Measurements from ENCODE around the gene SYNPO2L. TPM values are rescaled to one million over a fixed set of nuclear protein-coding genes. Genes with fewer than 3 reads are reported as not detected.
"Not testable (repeated sequence)": the region's sequence is repeated elsewhere in the genome, so short reads cannot be mapped to it uniquely, and the experiment has no call there.

Gene SYNPO2L
- total RNA-seq, 2 donors from 2014 or later = 167 to 230 TPM

- no peak overlapping the region for H3K4me3 ChIP-seq
- H3K27ac ChIP-seq = no peak overlapping the region
- DNase-seq (ENCODE audit: low spot score) = no peak
- H3K9me3 ChIP-seq = no peaks in the 10 kb centered on the region
- TF ChIP-seq CTCF (IDR thresholded peaks at IDR 0.05) = no peak
- H3K4me1 ChIP-seq = peaks cover 0 to 14% of the 10 kb centered on the region in 2 donors
- no peaks in the 10 kb centered on the region for H3K27me3 ChIP-seq
- H3K36me3 ChIP-seq = no peaks in the 10 kb centered on the region
Observed at GRCh38 chr10:73623056-73623455, 32.8 kb downstream of the SYNPO2L start.

DNA sequence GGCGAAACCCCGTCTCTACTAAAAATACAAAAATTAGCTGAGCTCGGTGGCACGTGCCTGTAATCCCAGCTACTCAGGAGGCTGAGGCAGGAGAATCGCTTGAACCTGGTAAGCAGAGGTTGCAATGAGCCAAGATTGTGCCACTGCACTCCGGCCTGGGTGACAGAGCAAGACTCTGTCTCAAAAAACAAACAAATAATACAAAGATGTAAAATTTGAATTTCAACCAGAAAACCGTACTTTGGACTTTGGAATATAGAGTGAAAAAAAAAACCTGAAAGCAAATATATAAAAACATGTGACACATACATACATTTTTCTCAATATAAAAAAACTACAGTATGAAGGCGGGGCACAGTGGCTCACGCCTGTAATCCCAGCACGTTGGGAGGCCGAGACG lies 34.9 kb downstream of the SYNPO2L start:
- not testable (repeated sequence) for H3K36me3 ChIP-seq; DNase-seq (ENCODE audit: low spot score); H3K9me3 ChIP-seq

DNA sequence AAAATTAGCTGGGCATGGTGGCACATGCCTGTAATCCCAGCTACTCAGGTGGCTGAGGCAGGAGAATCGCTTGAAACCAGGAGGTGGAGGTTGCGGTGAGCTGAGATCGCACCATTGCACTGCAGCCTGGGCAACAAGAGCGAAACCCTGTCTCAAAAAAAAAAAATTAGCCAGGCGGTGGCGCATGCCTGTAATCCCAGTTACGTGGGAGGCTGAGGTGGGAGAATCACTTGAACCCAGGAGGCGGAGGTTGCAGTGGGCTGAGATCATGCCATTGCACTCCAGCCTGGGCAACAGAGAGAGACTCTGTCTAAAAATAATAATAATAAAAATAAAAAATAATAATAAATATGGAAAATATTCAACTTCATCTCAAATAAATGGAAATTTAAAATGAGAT lies 38.7 kb downstream of the SYNPO2L start:
- not testable (repeated sequence) for H3K36me3 ChIP-seq; H3K27ac ChIP-seq; H3K9me3 ChIP-seq; H3K27me3 ChIP-seq; H3K4me1 ChIP-seq; DNase-seq (ENCODE audit: low spot score); H3K4me3 ChIP-seq

More for the DNA sequence above, 34.9 kb downstream of the SYNPO2L start:
- H3K27me3 ChIP-seq, H3K27ac ChIP-seq, H3K4me3 ChIP-seq, H3K4me1 ChIP-seq: not testable (repeated sequence)

DNA sequence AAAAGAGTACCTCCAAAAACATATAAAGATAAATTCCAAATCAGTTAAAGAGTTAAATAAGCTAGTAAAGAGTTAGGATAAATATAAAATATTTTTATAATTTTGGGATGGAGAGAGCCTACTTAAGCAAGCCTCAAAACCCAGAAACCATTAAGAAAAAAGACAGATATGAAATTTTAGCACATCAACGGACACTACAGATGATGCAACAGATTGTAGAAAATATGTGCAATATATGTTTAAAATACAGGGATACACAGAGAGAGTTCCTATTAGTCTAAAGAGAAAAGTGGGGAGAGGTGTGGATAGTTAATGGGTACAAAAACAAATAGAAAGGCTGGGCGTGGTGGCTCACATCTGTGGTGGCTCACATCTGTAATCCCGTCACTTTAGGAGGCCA lies 41.1 kb downstream of the SYNPO2L start:
- no peaks in the 10 kb centered on the region for H3K9me3 ChIP-seq
- H3K4me1 ChIP-seq = no peaks in the 10 kb centered on the region
- H3K27ac ChIP-seq = no peak overlapping the region
- H3K4me3 ChIP-seq = no peak overlapping the region
- H3K36me3 ChIP-seq = no peaks in the 10 kb centered on the region
- no peaks in the 10 kb centered on the region for H3K27me3 ChIP-seq
- no peak for TF ChIP-seq CTCF (IDR thresholded peaks at IDR 0.05)
- no peak for DNase-seq (ENCODE audit: low spot score)

DNA sequence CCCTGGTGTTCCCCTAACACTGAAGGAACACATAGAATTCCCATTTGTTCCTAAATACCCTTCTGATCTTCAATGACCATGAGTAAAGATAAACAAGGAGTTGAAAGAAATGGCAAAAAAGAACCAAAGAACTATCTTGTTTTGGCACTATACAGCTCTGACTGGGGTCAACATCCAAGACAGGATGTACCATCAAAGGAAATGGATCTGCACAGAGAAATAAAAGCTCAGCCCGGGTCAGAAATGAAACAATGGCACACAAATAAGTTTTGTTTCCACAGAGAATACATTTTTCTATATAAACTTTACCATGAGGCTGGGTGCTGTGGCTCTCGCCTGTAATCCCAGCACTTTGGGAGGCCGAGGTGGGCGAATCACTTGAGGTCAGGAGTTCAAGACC lies 46.7 kb downstream of the SYNPO2L start:
- H3K4me3 ChIP-seq = no peak overlapping the region
- H3K36me3 ChIP-seq = no peaks in the 10 kb centered on the region
- no peaks in the 10 kb centered on the region for H3K27me3 ChIP-seq
- no peak for DNase-seq (ENCODE audit: low spot score)
- no peaks in the 10 kb centered on the region for H3K9me3 ChIP-seq
- H3K4me1 ChIP-seq = no peaks in the 10 kb centered on the region
- TF ChIP-seq CTCF (IDR thresholded peaks at IDR 0.05) = no peak
- no peak overlapping the region for H3K27ac ChIP-seq

DNA sequence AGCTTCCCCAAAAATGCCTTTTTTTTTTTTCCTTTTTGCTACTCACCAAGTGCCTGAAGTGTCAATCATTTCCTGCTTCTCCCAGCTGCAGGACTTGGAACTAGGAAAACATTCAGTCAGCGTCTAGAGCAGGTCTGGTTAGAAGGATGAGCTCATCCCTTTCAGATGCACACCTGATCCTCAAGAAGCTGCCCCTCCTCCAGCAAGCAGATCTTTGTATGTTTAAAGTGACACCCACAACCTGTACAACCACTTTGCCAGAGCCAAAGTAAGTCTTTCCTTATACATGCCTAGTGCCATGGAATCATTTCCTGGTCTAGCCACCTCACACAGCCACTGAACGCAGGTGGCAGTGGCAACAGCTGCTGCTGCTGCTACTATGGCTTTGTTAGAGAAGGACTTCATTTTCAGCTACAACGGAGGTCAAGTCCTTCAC lies 54.3 kb downstream of the SYNPO2L start:
- no peak for TF ChIP-seq CTCF (IDR thresholded peaks at IDR 0.05)
- Histone ChIP-seq H3K27ac (no peak overlapping the region), H3K27me3 (no peaks in the 10 kb centered on the region), H3K36me3 (no peaks in the 10 kb centered on the region), H3K9me3 (no peaks in the 10 kb centered on the region), H3K4me3 (no peak overlapping the region), H3K4me1 (no peaks in the 10 kb centered on the region)
- no peak for DNase-seq (ENCODE audit: low spot score)

GRCh38 chr10:73597346-73597745 lies 58.5 kb downstream of the SYNPO2L start:
- H3K36me3 ChIP-seq = no peaks in the 10 kb centered on the region
- no peak overlapping the region for H3K27ac ChIP-seq
- DNase-seq (ENCODE audit: low spot score) = no peak
- H3K4me3 ChIP-seq = no peak overlapping the region
- no peaks in the 10 kb centered on the region for H3K4me1 ChIP-seq
- no peaks in the 10 kb centered on the region for H3K27me3 ChIP-seq
- no peaks in the 10 kb centered on the region for H3K9me3 ChIP-seq
- TF ChIP-seq CTCF (IDR thresholded peaks at IDR 0.05) = no peak

Other genes starting within 250 kb of the SYNPO2L start
- gene ANXA7, start 242.0 kb downstream of the SYNPO2L start, total RNA-seq = 100 to 1,000 TPM; 100 to 117 TPM
- 1 to 10 TPM in 1 of 2 donors, under 1 TPM in 1; 0.47 to 2.0 TPM for gene MSS51, start 222.5 kb downstream of the SYNPO2L start, total RNA-seq
- gene PPP3CB, start 160.0 kb downstream of the SYNPO2L start, total RNA-seq = 10 to 100 TPM; 40.7 to 44.2 TPM
- 10 to 100 TPM; 22.3 to 24.3 TPM for gene USP54, start 64.7 kb downstream of the SYNPO2L start, total RNA-seq
- 10 to 100 TPM in 1 of 2 donors, 1 to 10 TPM in 1; 2.3 to 51.0 TPM for gene MYOZ1, start 14.6 kb downstream of the SYNPO2L start, total RNA-seq
- gene AGAP5, start 42.1 kb upstream of the SYNPO2L start, total RNA-seq = 1 to 10 TPM; 1.5 to 1.9 TPM
- 10 to 100 TPM; 38.5 to 51.8 TPM for gene SEC24C, start 88.3 kb upstream of the SYNPO2L start, total RNA-seq
- gene CHCHD1, start 126.0 kb upstream of the SYNPO2L start, total RNA-seq = 10 to 100 TPM; 28.3 to 32.7 TPM
- 10 to 100 TPM; 37.6 to 63.2 TPM for gene ZSWIM8, start 129.6 kb upstream of the SYNPO2L start, total RNA-seq
- gene NDST2, start 155.6 kb upstream of the SYNPO2L start, total RNA-seq = 10 to 100 TPM; 13.1 to 18.4 TPM
- 10 to 100 TPM; 12.1 to 17.4 TPM for gene CAMK2G, start 218.5 kb upstream of the SYNPO2L start, total RNA-seq